H1 (cell line): ENCODE results near the gene MTFR1L. TPM values are rescaled to one million over a fixed set of nuclear protein-coding genes. Genes with fewer than 3 reads are reported as not detected.

Source experiments
- CTCF ChIA-PET: fragments of 300-600 bp; sonication (Branson Sonifier 250); formaldehyde crosslinking; loops from one replicate; lab custom pipeline; 2021; ENCODE audit not compliant: partially characterized antibody; lab: Charles Lee
- POLR2A ChIA-PET: fragments of 300-600 bp; sonication (Branson Sonifier 250); formaldehyde crosslinking; loops from one replicate; lab custom pipeline; 2021; ENCODE audit warnings: inconsistent platforms; ENCODE audit not compliant: partially characterized antibody; lab: Charles Lee
- DNase-seq, 2 experiments: peaks; one replicate each; pipeline versions ENCODE4 v3.0.0 to v3.0.0-alpha.2; 2010 to 2022; ENCODE audit warnings: low spot score in 2 of 2, low read depth in 1 of 2, mixed read lengths in 1 of 2
- FAIRE-seq: peaks from 2 replicates; lab custom pipeline; 2011; peaks lifted over from hg19 to GRCh38; lab: Jason Lieb, UNC
- H2AFZ ChIP-seq: 2 replicates; pipeline ENCODE4 v1.8.1; 2012; ENCODE audit warnings: low read length, inconsistent platforms
- H2AK5ac ChIP-seq: 2 replicates; pipeline ENCODE4 v1.6.1; 2013; ENCODE audit warnings: low read depth, low read length
- H2BK120ac ChIP-seq: replicated peaks from 2 replicates; pipeline ENCODE3; 2013; ENCODE audit warnings: low read depth, low read length, inconsistent platforms
- H2BK12ac ChIP-seq: 2 replicates; pipeline ENCODE4 v1.6.1; 2013; ENCODE audit warnings: low read depth, low read length
- H2BK15ac ChIP-seq: 2 replicates; pipeline ENCODE4 v1.6.1; 2013; ENCODE audit warnings: low read length
- H2BK20ac ChIP-seq: 2 replicates; pipeline ENCODE4 v1.6.1; 2013; ENCODE audit warnings: low read length
- H2BK5ac ChIP-seq: 2 replicates; pipeline ENCODE4 v1.6.1; 2013; ENCODE audit warnings: low read depth, low read length
- H3K14ac ChIP-seq: 2 replicates; pipeline ENCODE4 v1.6.1; 2013; ENCODE audit warnings: inconsistent platforms; ENCODE audit not compliant: insufficient read length
- H3K18ac ChIP-seq: 2 replicates; pipeline ENCODE4 v1.6.1; 2013; ENCODE audit warnings: low read length; ENCODE audit errors: extremely low read depth
- H3K23ac ChIP-seq: 2 replicates; pipeline ENCODE4 v1.6.1; 2013; ENCODE audit warnings: inconsistent platforms; ENCODE audit not compliant: insufficient read length
- H3K23me2 ChIP-seq: 2 replicates; pipeline ENCODE4 v1.6.1; 2013; ENCODE audit warnings: low read depth, low read length
- H3K27ac ChIP-seq: 2 replicates; pipeline ENCODE4 v1.6.1; 2011; ENCODE audit warnings: low read depth, low read length, inconsistent platforms
- H3K27me3 ChIP-seq, 4 experiments: replicated peaks in 1 of 4; 1 replicate in 1 of 4; 2 replicates in 3 of 4; pipeline versions ENCODE4 v1.6.1 to v1.8.1; 2011 to 2013; ENCODE audit warnings: low read length in 3 of 4, mild to moderate bottlenecking in 3 of 4, inconsistent platforms in 2 of 4, mixed read lengths in 2 of 4, moderate library complexity in 1 of 4; ENCODE audit not compliant: control insufficient read depth in 3 of 4, insufficient read depth in 3 of 4; ENCODE audit errors: extremely low read depth in 1 of 4
- H3K36me3 ChIP-seq, 4 experiments: 2 replicates each; pipeline versions ENCODE4 v1.6.1 to v1.8.1; 2011 to 2013; ENCODE audit warnings: mild to moderate bottlenecking in 4 of 4, low read length in 3 of 4, moderate library complexity in 2 of 4, control low read depth in 1 of 4, inconsistent platforms in 1 of 4; ENCODE audit not compliant: insufficient read depth in 4 of 4, control insufficient read depth in 2 of 4
- H3K4ac ChIP-seq: replicated peaks from 2 replicates; pipeline ENCODE3; 2013; ENCODE audit warnings: low read length, low read depth, mixed read lengths, inconsistent platforms; ENCODE audit not compliant: insufficient read length
- H3K4me1 ChIP-seq, 4 experiments: replicated peaks in 1 of 4; 1 replicate in 1 of 4; 2 replicates in 3 of 4; pipeline versions ENCODE4 v1.6.1 to v1.8.1; 2011 to 2013; ENCODE audit warnings: low read length in 3 of 4, inconsistent platforms in 2 of 4, mixed read lengths in 1 of 4; ENCODE audit not compliant: insufficient read depth in 4 of 4, control insufficient read depth in 3 of 4
- H3K4me2 ChIP-seq, 2 experiments: 2 replicates each; pipeline versions ENCODE4 v1.6.1 to v1.8.1; 2011 to 2013; ENCODE audit warnings: low read depth in 2 of 2, low read length in 2 of 2, control low read depth in 1 of 2, inconsistent platforms in 1 of 2, mild to moderate bottlenecking in 1 of 2; ENCODE audit not compliant: insufficient read depth in 1 of 2
- H3K4me3 ChIP-seq, 4 experiments: fragments of 200-600, 300-600 bp in 1 of 4; sonication (generic), shearing (Covaris generic), sonication (Bioruptor Twin) in 1 of 4; 2 replicates each; pipeline versions ENCODE4 v1.5.1 to v1.8.1; 2011 to 2016; ENCODE audit warnings: low read length in 4 of 4, low read depth in 3 of 4, control low read depth in 2 of 4, inconsistent platforms in 2 of 4, mild to moderate bottlenecking in 2 of 4, mixed read lengths in 1 of 4, moderate library complexity in 1 of 4; ENCODE audit not compliant: insufficient read depth in 2 of 4; ENCODE audit errors: extremely low read depth in 1 of 4
- H3K56ac ChIP-seq: replicated peaks from 2 replicates; pipeline ENCODE3; 2013; ENCODE audit warnings: low read depth, mild to moderate bottlenecking, mixed read lengths, low read length, inconsistent platforms; ENCODE audit not compliant: insufficient read length
- H3K79me1 ChIP-seq: 2 replicates; pipeline ENCODE4 v1.6.1; 2013; ENCODE audit warnings: low read depth, low read length, control low read depth
- H3K79me2 ChIP-seq, 2 experiments: 2 replicates each; pipeline versions ENCODE4 v1.6.1 to v1.8.1; 2012 to 2013; ENCODE audit warnings: low read length in 2 of 2, mild to moderate bottlenecking in 2 of 2, inconsistent platforms in 1 of 2; ENCODE audit not compliant: insufficient read depth in 2 of 2, control insufficient read depth in 1 of 2
- H3K9ac ChIP-seq, 4 experiments: replicated peaks in 1 of 4; 1 replicate in 1 of 4; 2 replicates in 3 of 4; pipeline versions ENCODE4 v1.6.1 to v1.8.1; 2011 to 2013; ENCODE audit warnings: low read depth in 3 of 4, low read length in 3 of 4, control low read depth in 2 of 4, mild to moderate bottlenecking in 2 of 4, moderate library complexity in 2 of 4, inconsistent platforms in 1 of 4; ENCODE audit errors: extremely low read depth in 1 of 4
- H3K9me3 ChIP-seq, 2 experiments: 2 replicates each; pipeline versions ENCODE4 v1.6.1 to v1.8.1; 2012 to 2013; ENCODE audit warnings: mild to moderate bottlenecking in 2 of 2, moderate library complexity in 2 of 2, control low read depth in 1 of 2, inconsistent platforms in 1 of 2, low read depth in 1 of 2, low read length in 1 of 2, mixed read lengths in 1 of 2; ENCODE audit not compliant: insufficient read depth in 2 of 2
- H4K20me1 ChIP-seq, 2 experiments: replicated peaks in 1 of 2; 2 replicates each; pipeline versions ENCODE3 to v1.8.1; 2011 to 2013; ENCODE audit warnings: inconsistent platforms in 2 of 2, low read length in 2 of 2, mild to moderate bottlenecking in 1 of 2; ENCODE audit not compliant: insufficient read depth in 2 of 2, control insufficient read depth in 1 of 2
- H4K5ac ChIP-seq: 2 replicates; pipeline ENCODE4 v1.6.1; 2013; ENCODE audit warnings: low read length, low read depth, mixed read lengths, inconsistent platforms; ENCODE audit not compliant: insufficient read length
- H4K8ac ChIP-seq: 2 replicates; pipeline ENCODE4 v1.8.0; 2013; ENCODE audit warnings: mild to moderate bottlenecking, moderate library complexity, low read length, inconsistent platforms; ENCODE audit not compliant: insufficient read depth; ENCODE audit errors: extremely low read depth
- H4K91ac ChIP-seq: replicated peaks from 2 replicates; pipeline ENCODE3; 2013; ENCODE audit warnings: low read length, mixed read lengths, inconsistent platforms; ENCODE audit not compliant: insufficient read length
- EP300 ChIP-seq, 2 experiments: IDR thresholded peaks; 1 replicate in 1 of 2; 2 replicates in 1 of 2; pipeline ENCODE4 v1.6.1; 2011 to 2012; ENCODE audit warnings: low read depth in 2 of 2, low read length in 2 of 2, mild to moderate bottlenecking in 2 of 2, borderline replicate concordance in 1 of 2, inconsistent platforms in 1 of 2, moderate library complexity in 1 of 2
- ZNF274 ChIP-seq: IDR thresholded peaks from 2 replicates; pipeline ENCODE4 v1.7.0; 2012; ENCODE audit warnings: low read length, borderline replicate concordance; ENCODE audit errors: extremely low read depth
- WGBS, 2 experiments: shearing (Covaris generic) in 1 of 2; methylation state at CpG; one replicate each; pipeline versions ENCODE4 v1.1.6 to v1.1.7; 2013 to 2015; ENCODE audit warnings: low lambda C conversion rate in 2 of 2, mixed read lengths in 2 of 2, inconsistent platforms in 1 of 2, low coverage in 1 of 2, missing lambda C conversion rate in 1 of 2; ENCODE audit not compliant: insufficient replicate concordance in 2 of 2, insufficient coverage in 1 of 2, insufficient read length in 1 of 2; ENCODE audit errors: extremely low coverage in 1 of 2, missing lambda C conversion rate in 1 of 2; 5-methylcytosine and 5-hydroxymethylcytosine counted together
- polyA plus RNA-seq, 7 experiments: library from polyadenylated mRNA; depleted of rRNA in 3 of 7; stranded (reverse) in 5 of 7; unstranded in 2 of 7; fragments of >200 nt in 5 of 7; fragments of 200-250 nt in 2 of 7; gene quantifications; 1 replicate in 5 of 7; 2 replicates in 1 of 7; 4 replicates in 1 of 7; pipeline versions ENCODE4 v1.2.1 to v1.2.3, GENCODE V29; 2011 to 2013; ENCODE audit warnings: missing spikeins in 2 of 7, mixed read lengths in 2 of 7
- total RNA-seq: library from RNA; stranded (reverse); fragmentation: NEBNext Ultra II Directional; extraction: Animal tissue kit (Norgen Biotek cat#: 25700); gene quantifications from 2 replicates; pipeline ENCODE4 v1.2.1, GENCODE V29; 2021

MTFR1L gene
- total and polyA plus RNA-seq, 2 of the 8 experiments (the other 6 are each of a cell fraction or from before 2014, with no cell fraction given), result 20.8 to 23.1 TPM

DNA sequence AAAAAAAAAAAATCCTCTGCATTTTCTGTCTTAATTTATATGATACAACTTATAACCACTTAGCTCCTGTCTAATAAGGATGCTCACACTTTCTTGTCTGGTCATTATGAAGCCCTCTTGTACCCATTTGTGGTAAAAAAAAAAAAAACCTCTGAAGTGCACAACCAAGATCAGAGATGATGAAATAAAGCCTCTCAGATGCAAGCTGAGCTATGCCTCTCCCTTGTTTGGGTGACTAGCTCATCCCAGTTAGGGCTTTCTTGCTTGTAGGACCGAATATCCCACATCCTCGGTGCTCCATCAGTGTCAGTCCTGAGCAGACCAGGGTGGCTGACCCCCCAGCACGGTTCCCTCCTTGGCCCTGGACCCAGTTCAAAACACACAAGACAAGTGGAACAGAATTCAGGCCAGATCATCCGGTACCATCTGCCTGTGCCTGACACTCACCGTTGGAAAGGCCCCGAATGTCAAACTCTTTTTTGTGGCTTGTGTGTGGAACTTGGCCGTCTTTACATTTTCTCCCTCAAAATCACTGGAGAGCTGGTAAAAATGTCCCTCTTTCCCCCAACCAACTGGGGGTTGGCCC is 26.1 kb upstream of the MTFR1L start:
- no peak overlapping the region for H3K23ac ChIP-seq
- H3K23me2 ChIP-seq, result no peaks in the 10 kb centered on the region
- H3K18ac ChIP-seq, result no peak overlapping the region
- H4K8ac ChIP-seq, result no peak overlapping the region
- H3K4me3 ChIP-seq, result no peak overlapping the region
- H3K4ac ChIP-seq, result no peak overlapping the region
- no peak overlapping the region for H4K91ac ChIP-seq
- H4K20me1 ChIP-seq, result no peaks in the 10 kb centered on the region
- H3K79me2 ChIP-seq, result no peaks in the 10 kb centered on the region
- POLR2A ChIA-PET, result interaction anchor here (0.6 kb wide), 2 partner anchors 13 to 130 kb away, joined by 3 read pairs; no protein-coding TSS in a partner anchor
- H4K5ac ChIP-seq, result no peak overlapping the region
- H3K27ac ChIP-seq, result no peak overlapping the region; the same call in 1 of the 2 replicates
- TF ChIP-seq ZNF274 (no peak), EP300 (IDR thresholded peaks at IDR 0.05; ENCODE audit: borderline replicate concordance in 1 of 2, low read depth in 2 of 2, low read length in 2 of 2) (no peak)
- TF ChIP-seq, all 59 proteins: peak for 0
- Histone ChIP-seq H2AFZ (no peak overlapping the region), H3K36me3 (no peaks in the 10 kb centered on the region), H2BK20ac (no peak overlapping the region), H2AK5ac (no peak overlapping the region), H3K27me3 (no peaks in the 10 kb centered on the region; a peak in 1 of 7 replicates), H2BK5ac (no peak overlapping the region), H3K4me2 (no peak overlapping the region), H3K9ac (no peak overlapping the region), H3K14ac (no peak overlapping the region), H3K9me3 (no peaks in the 10 kb centered on the region), H2BK15ac (no peak overlapping the region), H3K79me1 (no peaks in the 10 kb centered on the region), H2BK12ac (no peak overlapping the region), H3K4me1 (peaks cover 2 to 5% (median 4%) of the 10 kb centered on the region in 4 experiments; a peak in 6 of 7 replicates), H3K56ac (no peak overlapping the region), H2BK120ac (no peak overlapping the region)
- 75% methylated on average over 7 of the region's 7 CpGs; no CpG with 5 or more reads in 1 of the 2 experiments for WGBS, 2 experiments
- CTCF ChIA-PET, result interaction anchor here (0.8 to 4.5 kb wide), 9 partner anchors 11 to 174 kb away, joined by 3 to 26 read pairs (median 4); no protein-coding TSS in a partner anchor
- FAIRE-seq, result no peak
- DNase-seq, result no peak
